ENCODE measurements around the gene ZMPSTE24.

DNA sequence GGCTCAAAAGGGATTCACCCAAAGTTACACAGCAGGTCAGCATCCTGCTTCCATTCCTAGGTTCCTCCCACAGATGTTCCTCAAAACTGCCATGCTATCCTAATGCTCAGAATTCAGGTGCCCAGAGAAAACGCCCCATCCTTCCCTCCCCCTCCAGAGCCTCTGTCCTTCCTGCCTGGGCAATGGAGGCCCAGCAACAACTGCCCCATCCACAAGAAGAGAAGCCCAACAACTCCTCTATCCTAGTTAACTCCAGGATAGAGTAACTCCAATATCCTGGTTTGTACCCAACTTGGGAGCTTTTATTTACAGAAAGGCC is 42.2 kb downstream of the ZMPSTE24 start:
- no peak for TF ChIP-seq POLR2A (IDR thresholded peaks at IDR 0.05)
- TF ChIP-seq, protein P1, sequence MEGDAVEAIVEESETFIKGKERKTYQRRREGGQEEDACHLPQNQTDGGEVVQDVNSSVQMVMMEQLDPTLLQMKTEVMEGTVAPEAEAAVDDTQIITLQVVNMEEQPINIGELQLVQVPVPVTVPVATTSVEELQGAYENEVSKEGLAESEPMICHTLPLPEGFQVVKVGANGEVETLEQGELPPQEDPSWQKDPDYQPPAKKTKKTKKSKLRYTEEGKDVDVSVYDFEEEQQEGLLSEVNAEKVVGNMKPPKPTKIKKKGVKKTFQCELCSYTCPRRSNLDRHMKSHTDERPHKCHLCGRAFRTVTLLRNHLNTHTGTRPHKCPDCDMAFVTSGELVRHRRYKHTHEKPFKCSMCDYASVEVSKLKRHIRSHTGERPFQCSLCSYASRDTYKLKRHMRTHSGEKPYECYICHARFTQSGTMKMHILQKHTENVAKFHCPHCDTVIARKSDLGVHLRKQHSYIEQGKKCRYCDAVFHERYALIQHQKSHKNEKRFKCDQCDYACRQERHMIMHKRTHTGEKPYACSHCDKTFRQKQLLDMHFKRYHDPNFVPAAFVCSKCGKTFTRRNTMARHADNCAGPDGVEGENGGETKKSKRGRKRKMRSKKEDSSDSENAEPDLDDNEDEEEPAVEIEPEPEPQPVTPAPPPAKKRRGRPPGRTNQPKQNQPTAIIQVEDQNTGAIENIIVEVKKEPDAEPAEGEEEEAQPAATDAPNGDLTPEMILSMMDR (IDR thresholded peaks at IDR 0.05), result no peak

Measured in ovary (tissue), 3 donors.